HepG2 (cell line): ENCODE results near the gene PLPPR2. TPM values are rescaled to one million over a fixed set of nuclear protein-coding genes. Genes with fewer than 3 reads are reported as not detected.

Experiments
- AGO2 ChIP-seq: fragments of 200-400 bp; formaldehyde crosslinking; optimal IDR thresholded peaks from 2 replicates; pipeline ENCODE3; 2017; ENCODE audit warnings: mild to moderate bottlenecking, low read depth, low read length, moderate library complexity
- CCDC6 ChIP-seq: sonication (generic); formaldehyde crosslinking; IDR thresholded peaks from 2 replicates; pipeline ENCODE4 v1.8.1; 2022; ENCODE audit warnings: mild to moderate bottlenecking, missing genetic modification reagents, moderate library complexity
- EED ChIP-seq: sonication (generic); formaldehyde crosslinking; IDR thresholded peaks from 2 replicates; pipeline ENCODE4 v1.5.0; 2020; ENCODE audit warnings: mild to moderate bottlenecking, missing genetic modification reagents
- ERF ChIP-seq: IDR thresholded peaks from 2 replicates; pipeline ENCODE4 v1.6.1; 2018; ENCODE audit warnings: missing biosample characterization, missing genetic modification reagents
- GABPB1 ChIP-seq: IDR thresholded peaks from 2 replicates; pipeline ENCODE4 v1.6.1; 2016; ENCODE audit warnings: mild to moderate bottlenecking, missing genetic modification reagents, moderate library complexity, missing compliant biosample characterization
- HNF4G ChIP-seq, 2 experiments: sonication (generic) in 1 of 2; formaldehyde crosslinking in 1 of 2; IDR thresholded peaks; 2 replicates each; pipeline versions ENCODE4 v1.4.0 to v1.6.1; 2011 to 2020; ENCODE audit warnings: borderline replicate concordance in 2 of 2, low read depth in 2 of 2, mild to moderate bottlenecking in 2 of 2, low read length in 1 of 2, missing genetic modification reagents in 1 of 2, moderate library complexity in 1 of 2
- NFKB2 ChIP-seq: sonication (generic); formaldehyde crosslinking; IDR thresholded peaks from 2 replicates; pipeline ENCODE4 v1.4.0; 2020; ENCODE audit warnings: missing genetic modification reagents, borderline replicate concordance
- POLR2G ChIP-seq: fragments of 200-400 bp; formaldehyde crosslinking; IDR thresholded peaks from 2 replicates; pipeline ENCODE4 v1.6.1; 2018; ENCODE audit warnings: mild to moderate bottlenecking, low read depth, low read length, moderate library complexity
- SP140L ChIP-seq: sonication (generic); formaldehyde crosslinking; IDR thresholded peaks from 2 replicates; pipeline ENCODE4 v1.4.0; 2020; ENCODE audit warnings: missing genetic modification reagents, borderline replicate concordance
- SRF ChIP-seq: IDR thresholded peaks from 2 replicates; pipeline ENCODE4 v1.6.1; 2011; ENCODE audit warnings: mild to moderate bottlenecking, low read depth, low read length, moderate library complexity
- ZIK1 ChIP-seq: sonication (generic); formaldehyde crosslinking; IDR thresholded peaks from 2 replicates; pipeline ENCODE4 v1.5.0; 2020; ENCODE audit warnings: mild to moderate bottlenecking, low read depth, missing genetic modification reagents, borderline replicate concordance
- polyA plus RNA-seq, 8 experiments: library from polyadenylated mRNA; depleted of rRNA in 3 of 8; stranded (reverse) in 7 of 8; unstranded in 1 of 8; fragments of >200 nt; fragmentation: Illumina TruSeq in 4 of 8; extraction: Trizol in 4 of 8; gene quantifications; 2 replicates each; pipeline versions ENCODE4 v1.2.1 to v1.2.3, GENCODE V29; 2011 to 2016; ENCODE audit warnings: low read depth in 4 of 8, missing spikeins in 1 of 8, mixed read lengths in 1 of 8; ENCODE audit not compliant: insufficient read depth in 1 of 8
- total RNA-seq, 5 experiments: library from RNA; depleted of rRNA; stranded (reverse); fragments of >200 nt; fragmentation: Illumina TruSeq; extraction: Trizol; gene quantifications; 2 replicates each; pipeline ENCODE4 v1.2.3, GENCODE V29; 2016; ENCODE audit warnings: low read depth in 1 of 5
- TF ChIP-seq, protein P1 (sequence below): sonication (generic); formaldehyde crosslinking; IDR thresholded peaks from 2 replicates; pipeline ENCODE4 v1.5.1; 2020; ENCODE audit warnings: mild to moderate bottlenecking, missing genetic modification reagents
- TF ChIP-seq, protein P2 (sequence below): sonication (generic); formaldehyde crosslinking; IDR thresholded peaks from 2 replicates; pipeline ENCODE4 v1.5.1; 2020; ENCODE audit warnings: mild to moderate bottlenecking, missing genetic modification reagents, moderate library complexity
- TF ChIP-seq, protein P3 (sequence below): sonication (generic); formaldehyde crosslinking; IDR thresholded peaks from 2 replicates; pipeline ENCODE4 v1.5.1; 2020; ENCODE audit warnings: missing genetic modification reagents, mild to moderate bottlenecking, borderline replicate concordance

Gene PLPPR2
- total and polyA plus RNA-seq, 2 of the 13 experiments (the other 11 are each of a cell fraction or from before 2014, with no cell fraction given) = 1.5 to 2.1 TPM

DNA sequence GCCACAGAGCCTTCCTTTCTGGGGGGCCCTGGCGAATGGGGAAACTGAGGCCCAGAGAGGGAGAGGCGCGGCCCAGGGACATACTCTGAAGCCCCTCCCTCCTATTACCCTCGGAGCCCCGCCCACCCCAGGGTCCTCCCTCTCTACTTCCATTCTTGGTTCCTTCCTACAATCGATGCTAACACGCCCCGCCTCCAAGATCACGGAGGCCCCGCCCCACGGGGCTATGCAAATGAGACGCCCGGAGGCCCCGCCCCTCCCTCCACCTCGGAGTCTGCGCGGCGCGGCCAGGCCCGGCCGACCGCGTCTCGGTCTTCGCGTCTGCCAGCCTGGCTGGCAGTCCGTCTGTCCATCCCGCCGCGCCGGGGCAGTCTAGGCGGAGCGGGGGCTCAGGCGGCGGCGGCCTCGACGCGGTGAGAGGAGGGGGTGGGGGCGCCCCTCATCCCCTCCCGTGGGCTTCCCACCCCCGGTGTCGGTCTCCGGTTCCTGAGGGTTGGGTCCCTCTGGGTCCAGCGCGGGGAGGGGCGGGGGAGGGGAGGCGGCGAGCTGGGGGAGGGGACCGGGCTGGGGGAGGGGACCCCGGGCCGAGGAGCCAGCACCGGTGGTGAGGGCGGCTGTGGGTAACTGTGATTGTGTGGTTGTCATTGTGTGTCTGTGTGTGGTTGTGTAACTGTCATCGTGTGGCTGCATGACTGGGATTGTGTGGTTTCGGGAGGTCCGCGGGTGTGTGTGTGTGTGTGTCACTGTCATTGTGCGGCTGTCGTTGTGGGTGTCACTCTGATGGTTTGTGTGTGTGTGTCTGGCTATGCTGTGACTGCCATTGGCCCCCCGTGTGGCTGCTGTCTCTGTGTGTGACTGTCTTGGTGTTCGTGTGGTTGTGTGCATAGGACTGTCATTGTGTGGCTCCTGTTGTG lies at the start of gene PLPPR2 (continued):
- TF ChIP-seq, protein P1, sequence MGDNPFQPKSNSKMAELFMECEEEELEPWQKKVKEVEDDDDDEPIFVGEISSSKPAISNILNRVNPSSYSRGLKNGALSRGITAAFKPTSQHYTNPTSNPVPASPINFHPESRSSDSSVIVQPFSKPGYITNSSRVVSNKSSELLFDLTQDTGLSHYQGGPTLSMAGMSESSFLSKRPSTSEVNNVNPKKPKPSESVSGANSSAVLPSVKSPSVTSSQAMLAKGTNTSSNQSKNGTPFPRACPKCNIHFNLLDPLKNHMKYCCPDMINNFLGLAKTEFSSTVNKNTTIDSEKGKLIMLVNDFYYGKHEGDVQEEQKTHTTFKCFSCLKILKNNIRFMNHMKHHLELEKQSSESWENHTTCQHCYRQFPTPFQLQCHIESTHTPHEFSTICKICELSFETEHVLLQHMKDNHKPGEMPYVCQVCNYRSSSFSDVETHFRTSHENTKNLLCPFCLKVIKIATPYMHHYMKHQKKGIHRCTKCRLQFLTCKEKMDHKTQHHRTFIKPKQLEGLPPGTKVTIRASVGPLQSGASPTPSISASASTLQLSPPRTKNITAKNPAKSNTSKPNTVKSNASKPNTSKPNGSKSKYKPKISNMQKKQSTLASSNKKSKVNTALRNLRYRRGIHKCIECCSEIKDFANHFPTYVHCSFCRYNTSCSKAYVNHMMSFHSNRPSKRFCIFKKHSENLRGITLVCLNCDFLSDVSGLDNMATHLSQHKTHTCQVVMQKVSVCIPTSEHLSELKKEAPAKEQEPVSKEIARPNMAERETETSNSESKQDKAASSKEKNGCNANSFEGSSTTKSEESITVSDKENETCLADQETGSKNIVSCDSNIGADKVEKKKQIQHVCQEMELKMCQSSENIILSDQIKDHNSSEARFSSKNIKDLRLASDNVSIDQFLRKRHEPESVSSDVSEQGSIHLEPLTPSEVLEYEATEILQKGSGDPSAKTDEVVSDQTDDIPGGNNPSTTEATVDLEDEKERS (CRISPR knock-in tag) = no peak
- TF ChIP-seq EED (peak; percentile 42; the same call in 1 of the 2 replicates), ERF (CRISPR knock-in tag) (no peak), ZIK1 (CRISPR knock-in tag) (0 out of 2 replicates have a peak, but pooled peaks have one; percentile 48), NFKB2 (CRISPR knock-in tag) (peak; percentile 57; the same call in 1 of the 2 replicates), AGO2 (peak; percentile 58), HNF4G (IDR thresholded peaks at IDR 0.05; ENCODE audit: borderline replicate concordance, low read depth, low read length) (no peak), HNF4G (CRISPR knock-in tag; IDR thresholded peaks at IDR 0.05; ENCODE audit: borderline replicate concordance, low read depth) (no peak), GABPB1 (CRISPR knock-in tag) (peak; percentile 51; the same call in 1 of the 2 replicates), SRF (peak; percentile 38; the same call in 1 of the 2 replicates), SP140L (CRISPR knock-in tag) (no peak), POLR2G (peak; percentile 58), CCDC6 (CRISPR knock-in tag) (0 out of 2 replicates have a peak, but pooled peaks have one; percentile 35)
- TF ChIP-seq, protein P2, sequence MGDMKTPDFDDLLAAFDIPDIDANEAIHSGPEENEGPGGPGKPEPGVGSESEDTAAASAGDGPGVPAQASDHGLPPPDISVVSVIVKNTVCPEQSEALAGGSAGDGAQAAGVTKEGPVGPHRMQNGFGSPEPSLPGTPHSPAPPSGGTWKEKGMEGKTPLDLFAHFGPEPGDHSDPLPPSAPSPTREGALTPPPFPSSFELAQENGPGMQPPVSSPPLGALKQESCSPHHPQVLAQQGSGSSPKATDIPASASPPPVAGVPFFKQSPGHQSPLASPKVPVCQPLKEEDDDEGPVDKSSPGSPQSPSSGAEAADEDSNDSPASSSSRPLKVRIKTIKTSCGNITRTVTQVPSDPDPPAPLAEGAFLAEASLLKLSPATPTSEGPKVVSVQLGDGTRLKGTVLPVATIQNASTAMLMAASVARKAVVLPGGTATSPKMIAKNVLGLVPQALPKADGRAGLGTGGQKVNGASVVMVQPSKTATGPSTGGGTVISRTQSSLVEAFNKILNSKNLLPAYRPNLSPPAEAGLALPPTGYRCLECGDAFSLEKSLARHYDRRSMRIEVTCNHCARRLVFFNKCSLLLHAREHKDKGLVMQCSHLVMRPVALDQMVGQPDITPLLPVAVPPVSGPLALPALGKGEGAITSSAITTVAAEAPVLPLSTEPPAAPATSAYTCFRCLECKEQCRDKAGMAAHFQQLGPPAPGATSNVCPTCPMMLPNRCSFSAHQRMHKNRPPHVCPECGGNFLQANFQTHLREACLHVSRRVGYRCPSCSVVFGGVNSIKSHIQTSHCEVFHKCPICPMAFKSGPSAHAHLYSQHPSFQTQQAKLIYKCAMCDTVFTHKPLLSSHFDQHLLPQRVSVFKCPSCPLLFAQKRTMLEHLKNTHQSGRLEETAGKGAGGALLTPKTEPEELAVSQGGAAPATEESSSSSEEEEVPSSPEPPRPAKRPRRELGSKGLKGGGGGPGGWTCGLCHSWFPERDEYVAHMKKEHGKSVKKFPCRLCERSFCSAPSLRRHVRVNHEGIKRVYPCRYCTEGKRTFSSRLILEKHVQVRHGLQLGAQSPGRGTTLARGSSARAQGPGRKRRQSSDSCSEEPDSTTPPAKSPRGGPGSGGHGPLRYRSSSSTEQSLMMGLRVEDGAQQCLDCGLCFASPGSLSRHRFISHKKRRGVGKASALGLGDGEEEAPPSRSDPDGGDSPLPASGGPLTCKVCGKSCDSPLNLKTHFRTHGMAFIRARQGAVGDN = peak; percentile 59
- TF ChIP-seq, protein P3, sequence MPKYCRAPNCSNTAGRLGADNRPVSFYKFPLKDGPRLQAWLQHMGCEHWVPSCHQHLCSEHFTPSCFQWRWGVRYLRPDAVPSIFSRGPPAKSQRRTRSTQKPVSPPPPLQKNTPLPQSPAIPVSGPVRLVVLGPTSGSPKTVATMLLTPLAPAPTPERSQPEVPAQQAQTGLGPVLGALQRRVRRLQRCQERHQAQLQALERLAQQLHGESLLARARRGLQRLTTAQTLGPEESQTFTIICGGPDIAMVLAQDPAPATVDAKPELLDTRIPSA (CRISPR knock-in tag) = 0 out of 2 replicates have a peak, but pooled peaks have one; percentile 33
- TF ChIP-seq, all 625 proteins: peak for 33
